CD14-positive monocyte (primary cell): ENCODE results near the gene WDFY4. TPM values are rescaled to one million over a fixed set of nuclear protein-coding genes. Genes with fewer than 3 reads are reported as not detected.

Source experiments
- DNase-seq, 3 donors: peaks; one replicate each; pipeline ENCODE4 v3.0.0-alpha.2; 2011 to 2022
- H2AFZ ChIP-seq: 2 replicates; pipeline ENCODE4 v1.6.0; 2012; ENCODE audit warnings: mild to moderate bottlenecking, low read depth, low read length, inconsistent platforms; ENCODE audit not compliant: insufficient read depth, poor library complexity, severe bottlenecking
- H3K27ac ChIP-seq, 2 donors: 1 replicate in 1 of 2; 2 replicates in 1 of 2; pipeline ENCODE4 v1.5.1; 2012 to 2013; ENCODE audit warnings: low read length in 2 of 2, control low read depth in 1 of 2, inconsistent platforms in 1 of 2, low read depth in 1 of 2, mild to moderate bottlenecking in 1 of 2
- H3K27me3 ChIP-seq, 2 donors: one replicate each; pipeline versions ENCODE4 v1.6.0 to v1.6.1; 2011 to 2013; ENCODE audit warnings: low read length in 2 of 2; ENCODE audit not compliant: control insufficient read depth in 2 of 2, insufficient read depth in 2 of 2
- H3K36me3 ChIP-seq, 2 donors: replicated peaks in 1 of 2; 1 replicate in 1 of 2; 2 replicates in 1 of 2; pipeline versions ENCODE4 v1.5.1 to v1.6.1; 2012 to 2013; ENCODE audit warnings: low read length in 2 of 2, control low read depth in 1 of 2, inconsistent platforms in 1 of 2, mild to moderate bottlenecking in 1 of 2; ENCODE audit not compliant: insufficient read depth in 2 of 2, control insufficient read depth in 1 of 2
- H3K4me1 ChIP-seq, 2 donors: 1 replicate in 1 of 2; 2 replicates in 1 of 2; pipeline versions ENCODE4 v1.5.1 to v1.6.1; 2012 to 2013; ENCODE audit warnings: low read length in 2 of 2, control low read depth in 1 of 2, inconsistent platforms in 1 of 2, mild to moderate bottlenecking in 1 of 2, moderate library complexity in 1 of 2; ENCODE audit not compliant: insufficient read depth in 2 of 2, control insufficient read depth in 1 of 2
- H3K4me2 ChIP-seq: replicated peaks from 2 replicates; pipeline ENCODE3; 2012; ENCODE audit warnings: low read length, moderate library complexity, mild to moderate bottlenecking; ENCODE audit not compliant: poor library complexity, severe bottlenecking; ENCODE audit errors: extremely low read depth
- H3K4me3 ChIP-seq, 3 experiments: fragments of 200-600 bp in 1 of 3; sonication (generic) in 1 of 3; replicated peaks in 1 of 3; 1 replicate in 2 of 3; 2 replicates in 1 of 3; pipeline ENCODE4 v1.5.1; 2011 to 2013; ENCODE audit warnings: low read length in 3 of 3, mild to moderate bottlenecking in 3 of 3, control low read depth in 2 of 3, low read depth in 2 of 3, inconsistent platforms in 1 of 3, moderate library complexity in 1 of 3
- H3K79me2 ChIP-seq: 2 replicates; pipeline ENCODE4 v1.6.0; 2012; ENCODE audit warnings: mild to moderate bottlenecking, control low read depth, inconsistent platforms, low read length, moderate library complexity; ENCODE audit not compliant: insufficient read depth
- H3K9ac ChIP-seq: 2 replicates; pipeline ENCODE4 v1.6.0; 2017; ENCODE audit warnings: low read length, mild to moderate bottlenecking; ENCODE audit not compliant: insufficient read depth, poor library complexity, severe bottlenecking
- H3K9me3 ChIP-seq, 2 donors: replicated peaks in 1 of 2; 1 replicate in 1 of 2; 2 replicates in 1 of 2; pipeline versions ENCODE4 v1.5.1 to v1.6.1; 2012 to 2013; ENCODE audit warnings: low read length in 2 of 2, control low read depth in 1 of 2; ENCODE audit not compliant: control insufficient read depth in 1 of 2, insufficient read depth in 1 of 2
- H4K20me1 ChIP-seq: 2 replicates; pipeline ENCODE4 v1.6.0; 2012; ENCODE audit warnings: mild to moderate bottlenecking, low read length, control low read depth, moderate library complexity; ENCODE audit not compliant: insufficient read depth
- H3K27ac Mint-ChIP-seq, 7 donors: one replicate each; pipeline ENCODE4 v1.8.0; 2020; ENCODE audit warnings: mild to moderate bottlenecking in 7 of 7, mixed read lengths in 7 of 7, moderate library complexity in 6 of 7, inconsistent platforms in 2 of 7
- H3K27me3 Mint-ChIP-seq, 3 donors: one replicate each; pipeline ENCODE4 v1.8.0; 2021 to 2022; ENCODE audit warnings: low read depth in 3 of 3, mild to moderate bottlenecking in 3 of 3, mixed read lengths in 3 of 3, moderate library complexity in 3 of 3, inconsistent platforms in 1 of 3
- H3K36me3 Mint-ChIP-seq, 2 donors: one replicate each; pipeline ENCODE4 v1.8.0; 2020; ENCODE audit warnings: mixed read lengths in 2 of 2, inconsistent platforms in 1 of 2, mild to moderate bottlenecking in 1 of 2
- H3K4me1 Mint-ChIP-seq: one replicate; pipeline ENCODE4 v1.8.0; 2020; ENCODE audit warnings: mild to moderate bottlenecking, mixed read lengths
- H3K4me3 Mint-ChIP-seq, 2 donors: one replicate each; pipeline ENCODE4 v1.8.0; 2020; ENCODE audit warnings: mild to moderate bottlenecking in 2 of 2, mixed read lengths in 2 of 2, moderate library complexity in 1 of 2
- H3K9me3 Mint-ChIP-seq, 7 donors: one replicate each; pipeline ENCODE4 v1.8.0; 2020 to 2022; ENCODE audit warnings: mixed read lengths in 7 of 7, mild to moderate bottlenecking in 6 of 7, moderate library complexity in 6 of 7, inconsistent platforms in 2 of 7
- WGBS: methylation state at CpG from one replicate; pipeline ENCODE4 v1.1.5; 2013; ENCODE audit warnings: missing lambda C conversion rate; ENCODE audit not compliant: insufficient coverage; 5-methylcytosine and 5-hydroxymethylcytosine counted together
- intact Hi-C, 2 donors: fragments of 100-400 bp; cut with micrococcal nuclease; formaldehyde crosslinking; loops; one replicate each; pipeline versions ENCODE4 v1.15.0 to v1.15.1; 2023
- polyA plus RNA-seq, 3 donors: library from polyadenylated mRNA; depleted of rRNA in 1 of 3; unstranded in 2 of 3; stranded (reverse) in 1 of 3; fragments of 300-500 nt in 2 of 3; fragments of >200 nt in 1 of 3; fragmentation: Illumina TruSeq in 2 of 3; gene quantifications; 1 replicate in 2 of 3; 2 replicates in 1 of 3; pipeline ENCODE4 v1.2.3, GENCODE V29; 2012 to 2021
- TF ChIP-seq, protein P1 (sequence below): fragments of 200-600 bp; IDR thresholded peaks from one replicate; pipeline ENCODE4 v1.8.0; 2022; ENCODE audit warnings: antibody characterized with exemption, mild to moderate bottlenecking

WDFY4 gene
- polyA plus RNA-seq, 3 donors, result 7.5 to 36.1 (median 9.8) TPM

DNA sequence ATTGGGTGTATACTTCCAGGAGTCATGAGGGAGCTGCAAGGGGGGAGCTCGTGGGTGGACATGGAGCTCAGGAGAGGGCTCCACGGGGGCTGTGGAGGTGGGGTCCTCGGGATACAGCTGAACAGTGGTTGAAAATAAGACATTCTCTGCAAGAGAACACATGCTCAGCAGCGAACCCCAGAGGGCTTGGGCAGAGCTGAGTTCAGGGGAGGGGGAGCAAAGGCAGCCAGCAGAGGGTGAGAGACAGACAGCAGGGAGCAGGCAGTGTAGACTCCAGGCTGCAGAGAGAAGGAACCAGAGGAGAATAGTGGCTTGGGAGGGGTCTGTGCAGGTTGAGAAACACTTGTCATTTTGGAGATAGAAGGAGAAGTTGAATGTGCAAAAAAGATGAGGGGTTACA, 327.9 kb downstream of the WDFY4 start:
- Mint-ChIP-seq H3K27ac (peak overlapping the region in 3 of 7 donors; percentile 23 to 51 (median 36)), H3K9me3 (no peaks in the 10 kb centered on the region), H3K36me3 (no peaks in the 10 kb centered on the region), H3K4me3 (no peak overlapping the region), H3K4me1 (peaks cover 20% of the 10 kb centered on the region), H3K27me3 (peaks cover 0 to 5% (median 2%) of the 10 kb centered on the region in 3 donors)
- Histone ChIP-seq H3K36me3 (no peaks in the 10 kb centered on the region), H3K27ac (no peak overlapping the region), H2AFZ (no peak overlapping the region), H3K9me3 (no peaks in the 10 kb centered on the region), H3K4me3 (no peak overlapping the region), H3K4me2 (no peak overlapping the region), H3K27me3 (no peaks in the 10 kb centered on the region), H3K9ac (no peak overlapping the region), H3K4me1 (peaks cover 11 to 13% of the 10 kb centered on the region in 2 donors), H3K79me2 (no peaks in the 10 kb centered on the region), H4K20me1 (no peaks in the 10 kb centered on the region)
- TF ChIP-seq, protein P1, sequence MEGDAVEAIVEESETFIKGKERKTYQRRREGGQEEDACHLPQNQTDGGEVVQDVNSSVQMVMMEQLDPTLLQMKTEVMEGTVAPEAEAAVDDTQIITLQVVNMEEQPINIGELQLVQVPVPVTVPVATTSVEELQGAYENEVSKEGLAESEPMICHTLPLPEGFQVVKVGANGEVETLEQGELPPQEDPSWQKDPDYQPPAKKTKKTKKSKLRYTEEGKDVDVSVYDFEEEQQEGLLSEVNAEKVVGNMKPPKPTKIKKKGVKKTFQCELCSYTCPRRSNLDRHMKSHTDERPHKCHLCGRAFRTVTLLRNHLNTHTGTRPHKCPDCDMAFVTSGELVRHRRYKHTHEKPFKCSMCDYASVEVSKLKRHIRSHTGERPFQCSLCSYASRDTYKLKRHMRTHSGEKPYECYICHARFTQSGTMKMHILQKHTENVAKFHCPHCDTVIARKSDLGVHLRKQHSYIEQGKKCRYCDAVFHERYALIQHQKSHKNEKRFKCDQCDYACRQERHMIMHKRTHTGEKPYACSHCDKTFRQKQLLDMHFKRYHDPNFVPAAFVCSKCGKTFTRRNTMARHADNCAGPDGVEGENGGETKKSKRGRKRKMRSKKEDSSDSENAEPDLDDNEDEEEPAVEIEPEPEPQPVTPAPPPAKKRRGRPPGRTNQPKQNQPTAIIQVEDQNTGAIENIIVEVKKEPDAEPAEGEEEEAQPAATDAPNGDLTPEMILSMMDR, result no peak
- DNase-seq, result no peak
- intact Hi-C loops, result no loop called here
- 92% methylated on average over 4 of the region's 4 CpGs for WGBS

DNA sequence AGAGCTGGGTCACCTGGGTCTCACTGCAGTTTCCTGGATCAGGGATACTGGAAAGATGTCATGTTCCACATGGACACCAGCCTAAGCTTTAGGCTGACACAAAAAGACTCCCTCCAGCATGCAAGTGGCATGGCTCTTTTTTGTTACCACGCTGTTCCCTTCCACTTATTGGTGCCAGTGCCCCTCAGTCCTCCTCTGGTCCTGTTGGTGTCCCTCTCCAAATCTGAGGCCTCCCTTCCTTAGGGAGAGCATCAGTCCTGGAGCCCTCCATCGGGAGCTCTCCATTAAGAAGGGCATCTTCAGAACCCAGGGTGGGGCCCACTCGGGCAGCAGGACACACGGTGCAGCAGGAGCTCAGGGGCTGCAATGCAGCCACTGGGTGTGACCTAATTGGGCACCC, 331.0 kb downstream of the WDFY4 start:
- 93% methylated on average over 4 of the region's 4 CpGs for WGBS
- H3K4me3 Mint-ChIP-seq, result no peak overlapping the region
- H3K4me1 Mint-ChIP-seq, result peaks cover 11% of the 10 kb centered on the region
- intact Hi-C loops, result no loop called here
- no peak overlapping the region for H3K9ac ChIP-seq
- no peak for DNase-seq
- TF ChIP-seq, protein P1, result no peak
- no peaks in the 10 kb centered on the region for H4K20me1 ChIP-seq
- no peaks in the 10 kb centered on the region for H3K36me3 ChIP-seq
- H3K9me3 ChIP-seq, result no peaks in the 10 kb centered on the region
- H3K27me3 Mint-ChIP-seq, result peaks cover 2% of the 10 kb centered on the region in 3 donors
- no peaks in the 10 kb centered on the region for H3K27me3 ChIP-seq
- no peaks in the 10 kb centered on the region for H3K79me2 ChIP-seq
- H3K4me2 ChIP-seq, result no peak overlapping the region
- no peak overlapping the region for H3K27ac Mint-ChIP-seq
- peaks cover 0 to 5% (median 2%) of the 10 kb centered on the region in 7 donors for H3K9me3 Mint-ChIP-seq
- H3K27ac ChIP-seq, result no peak overlapping the region
- no peaks in the 10 kb centered on the region for H3K36me3 Mint-ChIP-seq
- H3K4me3 ChIP-seq, result no peak overlapping the region
- H3K4me1 ChIP-seq, result peaks cover 7 to 8% of the 10 kb centered on the region in 2 donors
- no peak overlapping the region for H2AFZ ChIP-seq
